Activated T-helper 17 cell treated with anti-CD3 and anti-CD28 coated beads, Interleukin-2, amount 50 U/mL, for 72 hours (primary cell): ENCODE measurements around the gene HARBI1. TPM values are rescaled to one million over a fixed set of nuclear protein-coding genes. Genes with fewer than 3 reads are reported as not detected.

ENCODE experiments used
- ATAC-seq: fragments of 150-1000 bp; cut with Tn5 transposase; replicated peaks from 2 replicates; pipeline ENCODE4 v1.10.0; 2021; ENCODE audit warnings: mild to moderate bottlenecking, moderate library complexity
- H3K27ac Mint-ChIP-seq: one replicate; pipeline ENCODE4 v1.8.0; 2022; ENCODE audit warnings: mixed read lengths
- H3K27me3 Mint-ChIP-seq: one replicate; pipeline ENCODE4 v1.8.0; 2022; ENCODE audit warnings: mixed read lengths
- H3K36me3 Mint-ChIP-seq: one replicate; pipeline ENCODE4 v1.8.0; 2022; ENCODE audit warnings: low read depth, mild to moderate bottlenecking, mixed read lengths
- H3K4me1 Mint-ChIP-seq: one replicate; pipeline ENCODE4 v1.8.0; 2022; ENCODE audit warnings: mixed read lengths
- H3K4me3 Mint-ChIP-seq: one replicate; pipeline ENCODE4 v1.8.0; 2022; ENCODE audit warnings: mild to moderate bottlenecking, mixed read lengths
- H3K9me3 Mint-ChIP-seq: one replicate; pipeline ENCODE4 v1.8.0; 2022; ENCODE audit warnings: mixed read lengths
- total RNA-seq, 2 donors: library from RNA; stranded (reverse); gene quantifications; one replicate each; pipeline ENCODE4 v1.2.3, GENCODE V29; 2022

HARBI1 gene
- total RNA-seq, 2 donors from 2014 or later: 2.4 to 4.6 TPM

GRCh38 chr11:46616551-46617133 lies 385 bp downstream of the HARBI1 start:
- Mint-ChIP-seq H3K4me1 (peaks cover 16% of the 10 kb centered on the region), H3K27ac (peak overlapping the region; percentile 97)

GRCh38 chr11:46615756-46616155 lies 1.3 kb downstream of the HARBI1 start:
- Mint-ChIP-seq H3K27me3 (no peaks in the 10 kb centered on the region), H3K4me3 (peak overlapping the region; percentile 85), H3K4me1 (peaks cover 13% of the 10 kb centered on the region), H3K9me3 (no peaks in the 10 kb centered on the region), H3K27ac (no peak overlapping the region), H3K36me3 (peaks cover 12% of the 10 kb centered on the region)
- ATAC-seq: no peak

More at GRCh38 chr11:46616551-46617133, 385 bp downstream of the HARBI1 start:
- peaks cover 20% of the 10 kb centered on the region for H3K36me3 Mint-ChIP-seq
- H3K27me3 Mint-ChIP-seq: no peaks in the 10 kb centered on the region
- no peaks in the 10 kb centered on the region for H3K9me3 Mint-ChIP-seq
- H3K4me3 Mint-ChIP-seq: peak overlapping the region; percentile 85
- peak; percentile 60 for ATAC-seq

DNA sequence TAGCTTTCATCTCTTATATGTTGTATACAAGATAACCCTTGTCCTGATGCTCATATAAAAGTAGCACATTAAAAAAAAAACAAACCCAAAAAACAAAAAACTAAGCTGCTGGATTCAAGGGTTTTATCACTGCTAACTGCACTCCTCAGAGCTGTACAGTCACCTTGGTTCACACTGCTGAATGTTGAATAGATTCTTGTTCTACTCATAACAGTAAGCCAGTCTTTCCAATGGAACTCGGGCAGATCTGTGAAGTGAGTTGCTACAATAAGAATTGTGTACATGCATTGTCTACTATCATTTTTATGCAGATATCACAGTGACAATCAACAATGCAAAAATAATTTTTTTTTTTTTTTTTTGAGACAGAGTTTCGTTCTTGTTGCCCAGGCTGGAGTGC lies 4.7 kb downstream of the HARBI1 start:
- Mint-ChIP-seq H3K27ac (no peak overlapping the region), H3K27me3 (no peaks in the 10 kb centered on the region), H3K4me3 (no peak overlapping the region), H3K9me3 (no peaks in the 10 kb centered on the region), H3K36me3 (peaks cover 6% of the 10 kb centered on the region), H3K4me1 (peaks cover 10% of the 10 kb centered on the region)
- no peak for ATAC-seq

- H3K36me3 Mint-ChIP-seq: peaks cover 5% of the 10 kb centered on the region
- H3K27ac Mint-ChIP-seq: no peak overlapping the region
Measured at GRCh38 chr11:46611526-46612304, 5.3 kb downstream of the HARBI1 start.

GRCh38 chr11:46609386-46609785 lies 7.6 kb downstream of the HARBI1 start:
- no peaks in the 10 kb centered on the region for H3K36me3 Mint-ChIP-seq
- no peaks in the 10 kb centered on the region for H3K9me3 Mint-ChIP-seq
- no peaks in the 10 kb centered on the region for H3K27me3 Mint-ChIP-seq
- peaks cover 4% of the 10 kb centered on the region for H3K4me1 Mint-ChIP-seq
- no peak for ATAC-seq
- H3K27ac Mint-ChIP-seq: no peak overlapping the region
- no peak overlapping the region for H3K4me3 Mint-ChIP-seq

More at GRCh38 chr11:46611526-46612304, 5.3 kb downstream of the HARBI1 start:
- Mint-ChIP-seq H3K27me3 (no peaks in the 10 kb centered on the region), H3K4me1 (peaks cover 10% of the 10 kb centered on the region), H3K4me3 (no peak overlapping the region), H3K9me3 (no peaks in the 10 kb centered on the region)
- ATAC-seq: no peak

GRCh38 chr11:46607516-46607915 lies 9.5 kb downstream of the HARBI1 start:
- H3K36me3 Mint-ChIP-seq: no peaks in the 10 kb centered on the region
- H3K9me3 Mint-ChIP-seq: no peaks in the 10 kb centered on the region
- no peak for ATAC-seq
- H3K4me3 Mint-ChIP-seq: no peak overlapping the region
- no peak overlapping the region for H3K27ac Mint-ChIP-seq
- H3K27me3 Mint-ChIP-seq: no peaks in the 10 kb centered on the region
- peaks cover 4% of the 10 kb centered on the region for H3K4me1 Mint-ChIP-seq

GRCh38 chr11:46604796-46605195 lies 12.2 kb downstream of the HARBI1 start:
- no peak overlapping the region for H3K27ac Mint-ChIP-seq
- no peak overlapping the region for H3K4me3 Mint-ChIP-seq
- H3K27me3 Mint-ChIP-seq: no peaks in the 10 kb centered on the region
- no peaks in the 10 kb centered on the region for H3K4me1 Mint-ChIP-seq
- no peaks in the 10 kb centered on the region for H3K36me3 Mint-ChIP-seq
- ATAC-seq: no peak
- no peaks in the 10 kb centered on the region for H3K9me3 Mint-ChIP-seq

DNA sequence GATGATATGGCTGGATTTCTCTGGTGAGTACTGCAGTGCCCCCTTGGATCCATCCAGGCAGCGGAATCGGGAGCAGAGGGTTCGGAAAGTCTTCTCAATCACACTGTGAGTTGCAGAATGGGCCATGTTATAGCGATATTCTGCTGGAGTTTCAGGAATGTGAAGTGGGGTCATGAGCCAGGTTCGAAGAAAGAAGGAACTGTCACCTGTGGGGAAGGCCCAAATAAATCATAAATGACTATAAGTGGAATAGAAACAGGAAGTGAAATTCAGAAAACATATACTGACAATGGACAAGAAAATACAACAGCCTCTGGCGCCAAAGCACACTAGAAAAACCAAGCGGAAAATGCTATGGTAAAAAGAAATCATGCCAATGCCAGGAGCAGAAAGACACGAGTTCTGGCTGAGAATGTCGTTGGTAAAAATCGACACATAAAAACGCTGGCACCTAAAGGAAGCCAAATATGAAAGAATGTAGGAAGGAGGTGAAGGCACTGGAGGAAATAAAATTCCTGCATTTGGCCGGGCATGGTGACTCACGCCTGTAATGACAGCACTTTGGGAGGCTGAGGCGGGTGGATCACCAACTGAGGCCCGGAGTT lies 13.2 kb downstream of the HARBI1 start:
- Mint-ChIP-seq H3K27ac (no peak overlapping the region), H3K36me3 (no peaks in the 10 kb centered on the region), H3K4me3 (no peak overlapping the region), H3K9me3 (no peaks in the 10 kb centered on the region), H3K4me1 (no peaks in the 10 kb centered on the region), H3K27me3 (no peaks in the 10 kb centered on the region)
- no peak for ATAC-seq

GRCh38 chr11:46601129-46601528 lies 15.9 kb downstream of the HARBI1 start:
- Mint-ChIP-seq H3K9me3 (no peaks in the 10 kb centered on the region), H3K27ac (no peak overlapping the region), H3K27me3 (no peaks in the 10 kb centered on the region), H3K4me1 (peaks cover 7% of the 10 kb centered on the region), H3K4me3 (no peak overlapping the region), H3K36me3 (no peaks in the 10 kb centered on the region)
- ATAC-seq: no peak

DNA sequence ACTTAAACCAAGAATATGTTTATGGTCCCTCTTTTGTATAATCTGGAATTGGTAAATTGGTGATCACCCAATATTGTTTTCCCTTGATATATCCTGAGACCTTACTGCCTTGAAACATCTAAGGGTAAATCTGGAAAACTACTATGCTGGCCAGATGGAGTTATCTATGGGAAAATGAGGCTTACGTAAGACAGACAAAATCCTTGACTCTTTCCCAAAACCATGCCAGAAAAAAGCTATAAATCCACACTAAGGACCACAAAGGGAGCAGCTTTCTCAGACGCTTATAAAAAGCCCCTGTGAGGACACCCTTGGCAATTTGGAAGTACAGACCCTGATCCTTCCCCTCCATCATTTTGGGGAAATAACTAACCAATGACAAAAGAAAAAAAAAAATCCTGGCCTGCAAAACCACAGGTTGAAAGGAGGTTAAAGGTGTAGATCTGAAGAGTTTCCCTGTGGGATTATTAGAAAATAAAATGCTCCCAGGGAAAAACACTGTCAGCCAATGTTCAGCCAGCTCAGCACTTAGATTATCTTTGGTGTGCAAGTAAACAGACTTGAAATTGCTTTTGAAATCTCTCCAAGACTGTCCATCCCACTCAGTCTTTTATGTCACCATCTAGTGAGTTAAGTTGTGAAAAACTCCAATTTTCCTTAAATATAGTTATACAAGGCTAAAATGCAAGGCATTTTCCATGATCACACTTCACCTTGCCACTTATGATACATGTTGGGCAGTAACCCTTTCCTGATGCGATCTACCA lies 16.6 kb downstream of the HARBI1 start:
- H3K4me1 Mint-ChIP-seq: peaks cover 7% of the 10 kb centered on the region
- H3K4me3 Mint-ChIP-seq: no peak overlapping the region
- peak overlapping the region; percentile 26 for H3K27ac Mint-ChIP-seq
- no peak for ATAC-seq
- H3K9me3 Mint-ChIP-seq: no peaks in the 10 kb centered on the region
- no peaks in the 10 kb centered on the region for H3K36me3 Mint-ChIP-seq
- no peaks in the 10 kb centered on the region for H3K27me3 Mint-ChIP-seq

DNA sequence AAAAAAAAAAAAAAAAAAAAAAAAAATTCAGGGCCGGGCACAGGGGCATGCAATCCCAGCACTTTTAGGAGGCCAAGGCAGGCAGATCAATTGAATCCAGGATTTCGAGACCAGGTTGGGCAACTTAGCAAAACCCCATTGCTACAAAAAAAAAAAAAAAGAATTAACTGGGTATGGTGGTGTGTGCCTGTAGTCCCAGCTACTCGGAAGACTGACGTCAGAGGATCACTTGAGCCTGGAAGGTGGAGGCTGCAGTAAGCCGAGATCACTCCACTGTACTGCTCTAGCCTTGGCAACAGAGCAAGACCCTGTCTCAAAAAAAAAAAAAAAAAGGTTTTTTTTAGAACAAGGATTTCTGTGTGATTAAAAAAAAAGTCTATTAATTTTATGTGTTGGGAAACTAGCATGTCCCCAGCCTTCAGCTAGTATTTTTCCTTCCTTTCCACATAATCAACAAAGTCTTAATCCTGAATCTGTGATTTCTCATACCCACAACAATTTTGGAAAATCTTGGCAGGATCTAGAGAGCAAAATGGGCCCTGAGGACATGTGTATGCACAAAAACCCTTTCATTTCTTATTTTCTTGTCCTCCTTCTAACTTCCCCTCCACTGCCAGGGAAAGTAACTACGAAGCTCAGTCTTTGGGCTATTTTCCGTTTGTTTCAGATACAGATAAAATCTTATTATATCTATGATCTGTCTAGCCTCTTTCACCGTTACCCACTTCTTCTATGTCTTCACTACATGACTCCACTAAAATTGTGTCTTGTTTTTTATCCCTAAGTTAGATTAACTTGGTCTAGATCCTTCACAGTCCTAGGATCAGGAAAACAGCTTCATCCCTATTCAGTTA lies 17.5 kb downstream of the HARBI1 start:
- Mint-ChIP-seq H3K27me3 (no peaks in the 10 kb centered on the region), H3K4me1 (peaks cover 7% of the 10 kb centered on the region), H3K36me3 (no peaks in the 10 kb centered on the region), H3K4me3 (no peak overlapping the region), H3K9me3 (no peaks in the 10 kb centered on the region), H3K27ac (peak overlapping the region; percentile 26)
- ATAC-seq: no peak

DNA sequence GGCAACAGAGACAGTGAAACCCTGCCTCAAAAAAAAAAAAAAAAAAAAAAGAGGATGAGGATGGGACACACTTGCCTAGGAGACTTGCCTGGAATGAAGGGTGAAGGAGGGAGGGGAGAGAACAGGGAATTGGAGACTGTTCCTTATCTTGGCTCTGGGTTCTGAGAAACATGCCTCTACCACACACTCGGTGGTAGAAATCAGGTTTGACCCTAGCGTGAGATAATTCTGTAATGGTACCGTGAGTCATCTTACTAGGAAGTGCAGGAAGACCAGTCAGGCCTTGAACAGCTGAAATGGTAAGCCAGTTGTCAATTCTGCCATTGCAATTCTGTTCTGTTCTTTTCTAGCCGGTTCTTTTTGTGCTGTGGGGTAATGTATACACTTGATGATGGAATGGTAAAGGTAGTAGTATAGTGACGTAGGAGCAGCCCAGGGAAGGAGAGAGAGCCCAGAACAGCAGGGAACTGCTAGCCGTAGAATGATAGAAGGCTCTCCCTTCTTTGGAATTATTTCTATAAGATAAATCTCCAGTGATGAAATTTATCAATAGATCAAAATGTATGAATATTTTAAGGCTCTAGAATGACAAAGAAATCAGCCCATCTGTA lies 19.3 kb downstream of the HARBI1 start:
- Mint-ChIP-seq H3K27ac (peak overlapping the region; percentile 71), H3K4me1 (peaks cover 7% of the 10 kb centered on the region), H3K4me3 (peak overlapping the region; percentile 45), H3K36me3 (no peaks in the 10 kb centered on the region), H3K9me3 (no peaks in the 10 kb centered on the region), H3K27me3 (no peaks in the 10 kb centered on the region)
- peak; percentile 68 for ATAC-seq

GRCh38 chr11:46597155-46597554 lies 19.9 kb downstream of the HARBI1 start:
- no peaks in the 10 kb centered on the region for H3K9me3 Mint-ChIP-seq
- H3K27me3 Mint-ChIP-seq: no peaks in the 10 kb centered on the region

More at GRCh38 chr11:46597155-46597554, 19.9 kb downstream of the HARBI1 start:
- peak overlapping the region; percentile 45 for H3K4me3 Mint-ChIP-seq
- no peaks in the 10 kb centered on the region for H3K36me3 Mint-ChIP-seq
- H3K27ac Mint-ChIP-seq: peak overlapping the region; percentile 71
- ATAC-seq: no peak
- H3K4me1 Mint-ChIP-seq: peaks cover 7% of the 10 kb centered on the region
